ENCODE measurements around the gene USP36. TPM values are rescaled to one million over a fixed set of nuclear protein-coding genes. Genes with fewer than 3 reads are reported as not detected.

The USP36 gene
- total RNA-seq, 1 experiment from 2014 or later: 103 TPM

DNA sequence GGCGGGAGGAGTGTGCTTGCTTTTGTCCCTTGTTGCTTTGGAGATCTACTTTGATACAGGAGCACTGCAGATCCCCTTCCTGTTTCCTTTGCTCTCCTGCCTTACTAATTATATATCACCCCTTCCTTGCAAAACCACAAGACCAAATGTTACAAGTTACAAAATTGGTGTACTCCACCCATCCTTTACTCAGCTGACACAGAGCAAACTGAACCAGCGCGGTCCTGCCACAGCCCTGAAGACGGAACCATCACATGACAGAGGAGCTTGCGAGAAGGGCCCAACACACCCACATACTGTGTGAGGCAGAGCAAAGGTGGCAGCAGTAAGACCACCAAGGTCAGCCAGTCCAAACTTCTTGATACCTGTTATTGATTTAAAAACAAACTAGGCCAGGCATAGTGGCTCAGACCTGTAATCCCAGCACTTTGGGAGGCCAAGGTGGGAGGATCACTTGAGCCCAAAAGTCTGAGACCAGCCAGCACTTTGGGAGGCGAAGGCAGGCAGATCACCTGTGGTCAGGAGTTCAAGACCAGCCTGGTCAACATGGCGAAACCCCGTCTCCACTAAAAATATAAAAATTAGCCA, 91.8 kb downstream of the USP36 start:
- Mint-ChIP-seq H3K9me3 (ENCODE audit: unreplicated experiment) (no peaks in the 10 kb centered on the region), H3K4me1 (ENCODE audit: low read depth, unreplicated experiment) (peaks cover 8% of the 10 kb centered on the region), H3K27me3 (ENCODE audit: insufficient read depth, unreplicated experiment) (no peaks in the 10 kb centered on the region), H3K36me3 (ENCODE audit: insufficient read depth, unreplicated experiment) (no peaks in the 10 kb centered on the region), H3K4me3 (ENCODE audit: unreplicated experiment) (no peak overlapping the region), H3K27ac (ENCODE audit: unreplicated experiment) (no peak overlapping the region)
- H3K9me3 ChIP-seq: no peaks in the 10 kb centered on the region
- H3K4me1 ChIP-seq: no peaks in the 10 kb centered on the region
- H3K27me3 ChIP-seq (replicated peaks; ENCODE audit: control insufficient read depth, insufficient read depth, low read length): no peaks in the 10 kb centered on the region
- no TSS peak for BruUV-seq (replicated peaks)
- no peak for DNase-seq
- POLR2A ChIA-PET: no interaction called here
- CTCF ChIA-PET: interaction anchor here (0.6 to 1.1 kb wide), 3 partner anchors 12 to 115 kb away, joined by 3 read pairs; no protein-coding TSS in a partner anchor
- no peak for TF ChIP-seq CTCF (IDR thresholded peaks at IDR 0.05; ENCODE audit: insufficient read depth in 1 of 2, low read depth in 1 of 2, low read length in 1 of 2, severe bottlenecking in 1 of 2, unreplicated experiment in 1 of 2)
- intact Hi-C loops (cut with micrococcal nuclease; ENCODE audit: unreplicated experiment): no loop called here
- H3K36me3 ChIP-seq (ENCODE audit: control insufficient read depth, insufficient read depth, low read length): no peaks in the 10 kb centered on the region
- H3K4me3 ChIP-seq (ENCODE audit: low read depth, low read length): no peak overlapping the region

DNA sequence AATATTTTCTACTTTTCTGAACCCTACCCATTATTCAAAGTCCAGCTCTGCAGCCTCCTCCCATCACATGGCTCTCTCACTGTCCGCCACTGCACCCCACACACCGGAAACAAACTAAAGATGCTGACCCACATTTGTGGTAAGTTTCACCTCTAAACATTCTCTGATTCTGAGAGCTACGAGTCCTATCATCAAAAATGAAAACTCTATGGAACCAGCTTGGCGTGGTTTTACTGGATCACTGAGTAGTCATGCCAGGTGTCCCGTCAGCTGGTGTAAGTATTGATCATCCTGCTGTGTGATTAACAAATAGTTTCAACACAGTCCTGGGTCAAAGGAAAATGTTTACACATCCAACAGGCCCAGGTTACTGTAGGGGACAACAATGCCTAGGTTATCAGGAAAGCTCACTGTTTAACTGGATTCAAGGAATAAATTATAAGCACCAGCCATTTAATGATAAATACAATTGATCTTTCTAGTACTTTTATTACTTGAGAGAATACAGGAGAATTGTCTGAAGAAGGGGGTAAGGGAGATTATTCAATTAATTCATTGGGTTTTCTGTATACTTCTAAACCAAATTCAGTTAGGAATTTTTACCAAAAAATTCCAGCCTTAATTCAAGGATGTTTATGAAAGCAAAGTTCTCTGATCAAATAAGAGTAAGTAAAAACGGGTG, 92.4 kb downstream of the USP36 start:
- Histone ChIP-seq H3K9me3 (no peaks in the 10 kb centered on the region), H3K4me1 (no peaks in the 10 kb centered on the region), H3K4me3 (ENCODE audit: low read depth, low read length) (no peak overlapping the region), H3K27me3 (replicated peaks; ENCODE audit: control insufficient read depth, insufficient read depth, low read length) (no peaks in the 10 kb centered on the region), H3K36me3 (ENCODE audit: control insufficient read depth, insufficient read depth, low read length) (no peaks in the 10 kb centered on the region)
- Mint-ChIP-seq H3K9me3 (ENCODE audit: unreplicated experiment) (no peaks in the 10 kb centered on the region), H3K4me3 (ENCODE audit: unreplicated experiment) (no peak overlapping the region), H3K27me3 (ENCODE audit: insufficient read depth, unreplicated experiment) (no peaks in the 10 kb centered on the region), H3K27ac (ENCODE audit: unreplicated experiment) (no peak overlapping the region), H3K36me3 (ENCODE audit: insufficient read depth, unreplicated experiment) (no peaks in the 10 kb centered on the region), H3K4me1 (ENCODE audit: low read depth, unreplicated experiment) (peaks cover 8% of the 10 kb centered on the region)
- no TSS peak for BruUV-seq (replicated peaks)
- TF ChIP-seq CTCF (IDR thresholded peaks at IDR 0.05; ENCODE audit: insufficient read depth in 1 of 2, low read depth in 1 of 2, low read length in 1 of 2, severe bottlenecking in 1 of 2, unreplicated experiment in 1 of 2): no peak
- DNase-seq: no peak
- intact Hi-C loops (cut with micrococcal nuclease; ENCODE audit: unreplicated experiment): no loop called here
- ChIA-PET POLR2A (interaction anchor here (1.3 kb wide), 1 partner anchor 12 kb away, joined by 3 read pairs; no protein-coding TSS in a partner anchor), CTCF (interaction anchor here (0.7 to 1.1 kb wide), 3 partner anchors 11 to 21 kb away, joined by 3 read pairs; no protein-coding TSS in a partner anchor)

DNA sequence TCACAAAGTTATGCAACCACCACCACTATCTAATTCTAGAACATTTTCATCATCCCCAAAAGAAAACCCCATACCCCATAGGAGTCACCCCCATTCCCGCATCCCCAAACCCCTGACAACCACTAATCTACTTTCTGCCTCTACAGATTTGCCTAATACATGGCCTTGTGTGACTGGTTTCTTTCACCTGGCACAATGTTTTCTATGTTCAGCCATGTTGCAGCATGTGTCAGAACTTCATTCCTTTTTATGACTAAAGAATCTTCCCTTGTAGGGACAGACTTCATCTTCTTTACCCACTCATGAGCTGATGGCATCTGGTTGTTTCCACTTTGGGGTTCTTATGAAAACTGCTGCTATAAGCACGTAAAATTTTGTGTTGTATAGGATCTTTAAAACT, 93.1 kb downstream of the USP36 start:
- Mint-ChIP-seq H3K9me3 (ENCODE audit: unreplicated experiment) (no peaks in the 10 kb centered on the region), H3K36me3 (ENCODE audit: insufficient read depth, unreplicated experiment) (no peaks in the 10 kb centered on the region), H3K27ac (ENCODE audit: unreplicated experiment) (no peak overlapping the region), H3K4me1 (ENCODE audit: low read depth, unreplicated experiment) (peaks cover 8% of the 10 kb centered on the region), H3K4me3 (ENCODE audit: unreplicated experiment) (no peak overlapping the region), H3K27me3 (ENCODE audit: insufficient read depth, unreplicated experiment) (no peaks in the 10 kb centered on the region)
- DNase-seq: no peak
- intact Hi-C loops (cut with micrococcal nuclease; ENCODE audit: unreplicated experiment): no loop called here
- TF ChIP-seq CTCF (IDR thresholded peaks at IDR 0.05; ENCODE audit: insufficient read depth in 1 of 2, low read depth in 1 of 2, low read length in 1 of 2, severe bottlenecking in 1 of 2, unreplicated experiment in 1 of 2): no peak
- no TSS peak for BruUV-seq (replicated peaks)
- Histone ChIP-seq H3K9me3 (no peaks in the 10 kb centered on the region), H3K27me3 (replicated peaks; ENCODE audit: control insufficient read depth, insufficient read depth, low read length) (no peaks in the 10 kb centered on the region), H3K4me3 (ENCODE audit: low read depth, low read length) (no peak overlapping the region), H3K4me1 (no peaks in the 10 kb centered on the region), H3K36me3 (ENCODE audit: control insufficient read depth, insufficient read depth, low read length) (no peaks in the 10 kb centered on the region)
- POLR2A ChIA-PET: interaction anchor here (1.3 kb wide), 1 partner anchor 12 kb away, joined by 3 read pairs; no protein-coding TSS in a partner anchor
- CTCF ChIA-PET: interaction anchor here (0.7 to 1.1 kb wide), 2 partner anchors 11 to 22 kb away, joined by 3 read pairs; no protein-coding TSS in a partner anchor
